Sigmoid colon (tissue), 7 donors: ENCODE measurements around the gene AXIN1. TPM values are rescaled to one million over a fixed set of nuclear protein-coding genes. Genes with fewer than 3 reads are reported as not detected.

ENCODE experiments used
- DNase-seq: peaks from one replicate; pipeline ENCODE4 v3.0.0-alpha.2; 2019
- H3K27ac ChIP-seq, 4 donors: fragments of 200-600 bp; sonication (generic); one replicate each; pipeline ENCODE4 v1.5.1; 2016 to 2019; ENCODE audit warnings: mild to moderate bottlenecking in 1 of 4
- H3K27me3 ChIP-seq, 3 donors: fragments of 200-600 bp; sonication (generic); one replicate each; pipeline ENCODE4 v1.5.1; 2019; ENCODE audit warnings: mild to moderate bottlenecking in 1 of 3
- H3K36me3 ChIP-seq, 4 donors: fragments of 200-600 bp; sonication (generic); one replicate each; pipeline ENCODE4 v1.5.1; 2016 to 2019
- H3K4me1 ChIP-seq, 4 donors: fragments of 200-600 bp; sonication (generic); one replicate each; pipeline ENCODE4 v1.5.1; 2017 to 2019
- H3K4me3 ChIP-seq, 4 donors: fragments of 200-600 bp; sonication (generic); one replicate each; pipeline ENCODE4 v1.5.1; 2017 to 2019; ENCODE audit warnings: mild to moderate bottlenecking in 2 of 4, moderate library complexity in 1 of 4
- H3K9me3 ChIP-seq, 4 donors: fragments of 200-600 bp in 3 of 4; sonication (generic) in 3 of 4; one replicate each; pipeline versions ENCODE4 v1.5.1 to v1.6.1; 2013 to 2019
- EP300 ChIP-seq, 4 donors: sonication (generic); formaldehyde crosslinking; IDR thresholded peaks; one replicate each; pipeline ENCODE4 v1.6.1; 2017; ENCODE audit warnings: antibody characterized with exemption in 4 of 4
- POLR2A ChIP-seq, 2 donors: fragments of 450-650 bp; IDR thresholded peaks; one replicate each; pipeline ENCODE4 v1.6.1; 2016; ENCODE audit warnings: antibody characterized with exemption in 2 of 2, mild to moderate bottlenecking in 2 of 2, moderate library complexity in 2 of 2
- POLR2AphosphoS5 ChIP-seq, 4 donors: sonication (generic); formaldehyde crosslinking; IDR thresholded peaks; one replicate each; pipeline ENCODE4 v1.6.1; 2017; ENCODE audit warnings: antibody characterized with exemption in 4 of 4
- WGBS, 2 donors: extraction: QIAGEN DNeasy Blood & Tissue Kit; methylation state at CpG; one replicate each; pipeline ENCODE4 v1.1.7; 2013; 5-methylcytosine and 5-hydroxymethylcytosine counted together
- intact Hi-C: fragments of 100-400 bp; cut with DNase I; formaldehyde crosslinking; loops from one replicate; pipeline ENCODE4 v1.15.1; 2023
- polyA plus RNA-seq, 3 donors: library from polyadenylated mRNA; stranded (reverse); fragments of 200-250 nt; gene quantifications; one replicate each; pipeline ENCODE4 v1.2.3, GENCODE V29; 2013
- total RNA-seq, 4 donors: library from RNA; depleted of rRNA; stranded (reverse); fragments of >200 nt; gene quantifications; one replicate each; pipeline ENCODE4 v1.1.0, GENCODE V29; 2016
- TF ChIP-seq, protein P1 (sequence below), 4 experiments: fragments of 450-650 bp in 3 of 4; fragments of 200-600 bp in 1 of 4; IDR thresholded peaks; one replicate each; pipeline ENCODE4 v1.5.1; 2016 to 2019; ENCODE audit warnings: antibody characterized with exemption in 4 of 4, mild to moderate bottlenecking in 3 of 4, moderate library complexity in 2 of 4
- donor health status: healthy with polysubstance abuse.
- donor health status: Bipolar disorder and iron deficiency.
- donor health status: healthy.

Gene AXIN1
- total and polyA plus RNA-seq, 7 donors = 17.9 to 33.4 (median 28.2) TPM

DNA sequence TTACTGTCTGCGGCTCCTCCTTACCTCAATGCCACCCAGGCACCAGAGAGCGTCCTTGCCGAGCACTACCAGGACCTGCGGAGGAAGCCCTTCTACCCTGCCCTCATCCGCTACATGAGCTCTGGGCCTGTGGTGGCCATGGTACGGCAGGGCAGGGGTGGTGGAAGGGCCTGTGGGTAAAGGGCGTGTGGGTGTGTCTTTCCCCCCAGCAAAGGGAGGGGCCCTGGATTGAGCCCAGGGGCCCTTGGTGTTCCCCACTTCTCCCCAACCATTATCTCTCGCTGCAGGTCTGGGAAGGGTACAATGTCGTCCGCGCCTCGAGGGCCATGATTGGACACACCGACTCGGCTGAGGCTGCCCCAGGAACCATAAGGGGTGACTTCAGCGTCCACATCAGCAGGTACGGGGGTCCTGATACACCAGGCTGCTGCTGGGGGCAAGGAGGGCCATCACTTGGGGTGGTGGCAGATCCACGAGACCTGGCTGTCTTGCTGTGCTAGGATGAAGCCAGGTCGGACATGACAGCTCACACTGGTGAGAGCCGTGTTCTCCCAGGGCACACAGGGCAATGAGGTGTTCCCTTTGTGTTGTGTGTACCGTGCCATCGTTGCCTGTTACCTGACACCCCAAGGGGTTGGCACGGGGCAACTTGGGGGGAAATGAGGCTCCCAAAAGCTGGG lies 47.0 kb upstream of the AXIN1 start:
- no peaks in the 10 kb centered on the region for H3K9me3 ChIP-seq
- peaks cover 0 to 10% (median 0%) of the 10 kb centered on the region in 4 donors for H3K36me3 ChIP-seq
- TF ChIP-seq POLR2AphosphoS5 (IDR thresholded peaks at IDR 0.05) (no peak), POLR2A (IDR thresholded peaks at IDR 0.05) (no peak), EP300 (IDR thresholded peaks at IDR 0.05) (no peak)
- TF ChIP-seq, protein P1, sequence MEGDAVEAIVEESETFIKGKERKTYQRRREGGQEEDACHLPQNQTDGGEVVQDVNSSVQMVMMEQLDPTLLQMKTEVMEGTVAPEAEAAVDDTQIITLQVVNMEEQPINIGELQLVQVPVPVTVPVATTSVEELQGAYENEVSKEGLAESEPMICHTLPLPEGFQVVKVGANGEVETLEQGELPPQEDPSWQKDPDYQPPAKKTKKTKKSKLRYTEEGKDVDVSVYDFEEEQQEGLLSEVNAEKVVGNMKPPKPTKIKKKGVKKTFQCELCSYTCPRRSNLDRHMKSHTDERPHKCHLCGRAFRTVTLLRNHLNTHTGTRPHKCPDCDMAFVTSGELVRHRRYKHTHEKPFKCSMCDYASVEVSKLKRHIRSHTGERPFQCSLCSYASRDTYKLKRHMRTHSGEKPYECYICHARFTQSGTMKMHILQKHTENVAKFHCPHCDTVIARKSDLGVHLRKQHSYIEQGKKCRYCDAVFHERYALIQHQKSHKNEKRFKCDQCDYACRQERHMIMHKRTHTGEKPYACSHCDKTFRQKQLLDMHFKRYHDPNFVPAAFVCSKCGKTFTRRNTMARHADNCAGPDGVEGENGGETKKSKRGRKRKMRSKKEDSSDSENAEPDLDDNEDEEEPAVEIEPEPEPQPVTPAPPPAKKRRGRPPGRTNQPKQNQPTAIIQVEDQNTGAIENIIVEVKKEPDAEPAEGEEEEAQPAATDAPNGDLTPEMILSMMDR (IDR thresholded peaks at IDR 0.05) = no peak
- peaks cover 0 to 51% (median 40%) of the 10 kb centered on the region in 4 donors for H3K4me1 ChIP-seq
- 83 to 87% methylated on average over 22 of the region's 22 CpGs for WGBS, 2 donors
- no peak overlapping the region for H3K4me3 ChIP-seq
- no peaks in the 10 kb centered on the region for H3K27me3 ChIP-seq
- peak overlapping the region in 3 of 4 donors; percentile 96 to 98 (median 98) for H3K27ac ChIP-seq
- intact Hi-C loops = loop anchor here (2.0 kb wide), 2 partner anchors 17 to 47 kb away; partner anchors contain the start of gene AXIN1
- DNase-seq = no peak

DNA sequence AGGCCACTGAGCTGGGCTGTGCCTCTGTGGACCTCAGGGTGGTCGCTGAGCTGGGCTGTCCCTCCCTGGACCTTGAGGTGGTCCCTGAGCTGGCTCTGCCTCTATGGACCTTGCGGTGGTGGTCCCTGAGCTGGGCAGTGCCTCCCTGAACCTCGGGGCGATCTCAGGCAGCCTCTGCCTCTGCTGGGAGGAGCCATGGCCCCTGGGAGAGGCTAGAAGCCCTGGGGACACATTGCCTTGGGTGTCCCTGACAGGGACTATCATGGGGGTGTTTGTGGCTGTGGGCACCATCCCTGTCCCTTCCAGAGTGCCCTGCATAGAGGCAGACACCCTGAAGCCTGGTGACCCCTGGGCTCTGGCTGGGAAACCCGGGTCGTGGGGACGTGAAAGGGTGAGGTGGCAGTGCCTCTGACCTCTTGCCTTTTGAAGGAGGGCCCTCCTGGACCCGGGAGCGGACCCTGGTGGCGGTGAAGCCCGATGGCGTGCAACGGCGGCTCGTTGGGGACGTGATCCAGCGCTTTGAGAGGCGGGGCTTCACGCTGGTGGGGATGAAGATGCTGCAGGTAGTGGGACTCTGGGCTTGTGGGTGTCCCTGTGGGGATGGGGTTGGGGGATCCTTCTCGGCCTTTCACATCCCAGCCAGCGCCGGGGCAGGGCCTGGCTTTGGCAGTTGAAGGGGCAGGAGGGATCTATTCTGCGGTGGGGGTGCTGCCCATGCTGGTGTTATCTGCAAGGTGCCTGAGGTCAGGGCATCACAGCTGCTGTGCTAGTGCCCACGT lies 46.2 kb upstream of the AXIN1 start:
- H3K4me1 ChIP-seq = peaks cover 0 to 51% (median 40%) of the 10 kb centered on the region in 4 donors
- H3K36me3 ChIP-seq = peaks cover 0 to 10% (median 0%) of the 10 kb centered on the region in 4 donors
- TF ChIP-seq POLR2A (IDR thresholded peaks at IDR 0.05) = no peak
- TF ChIP-seq POLR2AphosphoS5 (IDR thresholded peaks at IDR 0.05) = no peak
- TF ChIP-seq EP300 (IDR thresholded peaks at IDR 0.05) = no peak
- TF ChIP-seq, protein P1 (IDR thresholded peaks at IDR 0.05) = no peak
- no peak for DNase-seq
- peak overlapping the region in 1 of 4 donors; percentile 82 for H3K4me3 ChIP-seq
- no peaks in the 10 kb centered on the region for H3K27me3 ChIP-seq
- intact Hi-C loops = no loop called here
- H3K27ac ChIP-seq = peak overlapping the region; percentile 87 to 98 (median 97)
- H3K9me3 ChIP-seq = no peaks in the 10 kb centered on the region
- WGBS, 2 donors = 82 to 87% methylated on average over 24 of the region's 24 CpGs

DNA sequence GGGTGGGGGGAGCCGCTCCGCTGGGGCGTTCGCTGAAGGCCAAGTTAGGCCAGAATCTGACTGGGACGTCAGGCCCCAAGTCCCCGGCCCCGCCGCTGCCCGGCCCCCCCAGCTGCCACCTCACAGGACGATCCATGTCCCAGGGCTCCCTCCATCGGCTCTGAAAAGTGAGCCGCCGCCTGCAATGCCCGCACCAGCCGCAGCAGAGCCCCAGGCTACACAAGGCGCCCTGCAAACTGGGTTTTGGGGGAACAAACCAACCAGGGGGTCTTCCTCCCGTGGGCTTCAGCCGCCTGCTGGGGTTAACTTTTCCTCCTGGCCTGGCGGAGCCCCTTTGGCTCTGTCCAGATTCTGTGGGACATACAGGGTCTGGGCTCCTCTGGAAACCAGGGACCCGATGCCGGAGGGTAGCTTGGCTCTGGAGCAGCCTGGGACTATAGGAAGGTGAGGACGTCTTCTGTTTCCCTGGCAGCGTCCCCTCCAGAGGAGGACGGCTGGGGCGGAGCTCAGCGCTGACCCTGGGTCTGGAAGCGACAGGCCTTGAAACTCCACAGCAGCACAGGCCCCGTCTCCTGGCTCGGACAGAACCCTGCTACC lies 45.3 kb upstream of the AXIN1 start:
- peak; percentile 93 for DNase-seq
- peaks cover 0 to 51% (median 40%) of the 10 kb centered on the region in 4 donors for H3K4me1 ChIP-seq

DNA sequence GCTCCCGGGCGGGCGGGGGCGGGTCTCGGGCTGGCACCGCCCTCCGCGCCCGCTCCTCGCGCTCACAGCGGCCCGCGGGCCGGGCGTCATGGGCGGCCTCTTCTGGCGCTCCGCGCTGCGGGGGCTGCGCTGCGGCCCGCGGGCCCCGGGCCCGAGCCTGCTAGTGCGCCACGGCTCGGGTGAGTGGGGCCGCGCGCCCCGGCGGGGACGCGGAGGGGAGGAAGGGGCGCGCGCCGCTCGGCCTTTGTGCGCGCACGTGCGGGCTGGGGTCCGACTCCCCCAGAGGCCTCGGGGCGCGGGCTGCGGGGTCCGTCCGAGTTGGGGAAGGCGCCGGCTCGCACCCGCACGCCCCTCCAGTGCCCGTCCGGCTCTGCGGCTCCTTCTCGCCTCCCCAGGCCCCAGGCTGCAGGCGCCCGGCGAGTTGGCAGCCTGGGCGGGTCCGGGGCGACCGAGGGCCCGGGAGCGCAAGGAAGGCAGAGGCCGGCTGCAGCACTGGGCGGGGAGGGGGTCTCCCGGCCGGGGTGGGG lies 44.7 kb upstream of the AXIN1 start, which contains the start of gene NME4:
Gene NME4 (plus strand): TSS at position 65 of the 527 bp plus-strand sequence. CDS start 24 bp downstream, at position 89.
- H3K36me3 ChIP-seq = peaks cover 0 to 10% (median 0%) of the 10 kb centered on the region in 4 donors
- intact Hi-C loops = no loop called here
- TF ChIP-seq POLR2AphosphoS5 (IDR thresholded peaks at IDR 0.05) = peak in 1 of 4 donors; percentile 22
- TF ChIP-seq, protein P1 (IDR thresholded peaks at IDR 0.05) = no peak
- no peak for TF ChIP-seq EP300 (IDR thresholded peaks at IDR 0.05)
- no peak for TF ChIP-seq POLR2A (IDR thresholded peaks at IDR 0.05)
- DNase-seq = peak; percentile 72
- WGBS, 2 donors = 0 to 1% methylated on average over 74 to 75 of the region's 75 CpGs
- H3K4me3 ChIP-seq = peak within 1 kb of the TSS; percentile 63 to 90 (median 82)
- H3K4me1 ChIP-seq = peaks cover 0 to 44% (median 35%) of the 10 kb centered on the region in 4 donors
- peak within 1 kb of the TSS; percentile 87 to 98 (median 97) for H3K27ac ChIP-seq
- no peaks in the 10 kb centered on the region for H3K27me3 ChIP-seq
- H3K9me3 ChIP-seq = no peaks in the 10 kb centered on the region

More for the DNA sequence above, 45.3 kb upstream of the AXIN1 start:
- Histone ChIP-seq H3K36me3 (peaks cover 0 to 10% (median 0%) of the 10 kb centered on the region in 4 donors), H3K4me3 (peak overlapping the region; percentile 63 to 90 (median 82)), H3K27ac (peak overlapping the region; percentile 87 to 98 (median 97)), H3K9me3 (no peaks in the 10 kb centered on the region), H3K27me3 (no peaks in the 10 kb centered on the region)
- 30 to 50% methylated on average over 29 of the region's 29 CpGs for WGBS, 2 donors
- intact Hi-C loops = no loop called here
- TF ChIP-seq POLR2AphosphoS5 (IDR thresholded peaks at IDR 0.05) = peak in 1 of 4 donors; percentile 28
- TF ChIP-seq, protein P1 (IDR thresholded peaks at IDR 0.05) = peak; percentile 49 to 79 (median 60)
- TF ChIP-seq EP300 (IDR thresholded peaks at IDR 0.05) = no peak
